WTC11 (cell line): ENCODE measurements around the gene MDH2. TPM values are rescaled to one million over a fixed set of nuclear protein-coding genes. Genes with fewer than 3 reads are reported as not detected.
"Not testable (repeated sequence)": the region's sequence is repeated elsewhere in the genome, so short reads cannot be mapped to it uniquely, and the experiment has no call there.

Source experiments
- ATAC-seq: fragments of 200-7000 bp; cut with Tn5 transposase; 2 replicates; pipeline ENCODE4 v1.10.0; 2021; ENCODE audit warnings: mild to moderate bottlenecking, moderate library complexity
- CTCF ChIA-PET: fragments of 300-600 bp; sonication (Branson Sonifier 250); formaldehyde crosslinking; loops from one replicate; lab custom pipeline; 2021; ENCODE audit warnings: antibody characterized with exemption; lab: Charles Lee
- POLR2A ChIA-PET: fragments of 350-600 bp; sonication (Branson Sonifier 250); formaldehyde crosslinking; loops from one replicate; lab custom pipeline; 2021; ENCODE audit warnings: antibody characterized with exemption; lab: Charles Lee
- DNase-seq: peaks from one replicate; pipeline ENCODE4 v3.0.0; 2021; ENCODE audit warnings: low spot score
- H3K27ac Mint-ChIP-seq: 2 replicates; pipeline ENCODE4 v1.8.0; 2021; ENCODE audit warnings: mixed read lengths
- H3K27me3 Mint-ChIP-seq: 2 replicates; pipeline ENCODE4 v1.8.0; 2021; ENCODE audit warnings: low read depth, mild to moderate bottlenecking, moderate library complexity, mixed read lengths
- H3K36me3 Mint-ChIP-seq: 2 replicates; pipeline ENCODE4 v1.8.0; 2021; ENCODE audit warnings: mixed read lengths
- H3K4me1 Mint-ChIP-seq: 2 replicates; pipeline ENCODE4 v1.8.0; 2022; ENCODE audit warnings: mixed read lengths
- H3K4me3 Mint-ChIP-seq: 2 replicates; pipeline ENCODE4 v1.8.0; 2021; ENCODE audit warnings: mild to moderate bottlenecking, moderate library complexity, mixed read lengths
- H3K9me3 Mint-ChIP-seq: 2 replicates; pipeline ENCODE4 v1.8.0; 2021; ENCODE audit warnings: mixed read lengths
- HMGA2 ChIP-seq: fragments of 250-450 bp; sonication (Bioruptor Pico); IDR thresholded peaks from 2 replicates; pipeline ENCODE4 v1.4.0; 2021; ENCODE audit warnings: mild to moderate bottlenecking, moderate library complexity
- JAZF1 ChIP-seq: fragments of 250-450 bp; sonication (Bioruptor Pico); IDR thresholded peaks from 2 replicates; pipeline ENCODE4 v1.9.0; 2021; ENCODE audit warnings: moderate library complexity, mild to moderate bottlenecking, inconsistent platforms
- NR3C1 ChIP-seq: sonication (generic); formaldehyde crosslinking; conservative IDR thresholded peaks from 2 replicates; pipeline ENCODE4 v1.8.1; 2023; ENCODE audit warnings: low read depth, mild to moderate bottlenecking, missing genetic modification reagents
- PRRX2 ChIP-seq: fragments of 250-450 bp; sonication (Bioruptor Pico); IDR thresholded peaks from 2 replicates; pipeline ENCODE4 v1.8.0; 2021; ENCODE audit warnings: mild to moderate bottlenecking
- SP1 ChIP-seq: sonication (generic); formaldehyde crosslinking; conservative IDR thresholded peaks from 2 replicates; pipeline ENCODE4 v1.8.1; 2022; ENCODE audit warnings: missing genetic modification reagents
- ZNF317 ChIP-seq: sonication (generic); formaldehyde crosslinking; IDR thresholded peaks from 2 replicates; pipeline ENCODE4 v1.8.1; 2023; ENCODE audit warnings: low read depth, mild to moderate bottlenecking, moderate library complexity, missing genetic modification reagents, borderline replicate concordance
- ZNF671 ChIP-seq: fragments of 250-450 bp; sonication (Bioruptor Pico); IDR thresholded peaks from 2 replicates; pipeline ENCODE4 v1.8.0; 2021; ENCODE audit warnings: mild to moderate bottlenecking
- total RNA-seq: library from RNA; stranded (reverse); gene quantifications from 3 replicates; pipeline ENCODE4 v1.2.3, GENCODE V29; 2021
- TF ChIP-seq, protein P1 (sequence below): sonication (generic); formaldehyde crosslinking; IDR thresholded peaks from 2 replicates; pipeline ENCODE4 v1.8.1; 2022; ENCODE audit warnings: mild to moderate bottlenecking, missing genetic modification reagents, moderate library complexity, borderline replicate concordance
- TF ChIP-seq, protein P2 (sequence below): sonication (generic); formaldehyde crosslinking; IDR thresholded peaks from 2 replicates; pipeline ENCODE4 v1.8.0; 2022; ENCODE audit warnings: mild to moderate bottlenecking, missing genetic modification reagents
- TF ChIP-seq, protein P3 (sequence below): sonication (generic); formaldehyde crosslinking; IDR thresholded peaks from 2 replicates; pipeline ENCODE4 v1.8.1; 2022; ENCODE audit warnings: low read depth, mild to moderate bottlenecking, moderate library complexity, missing genetic modification reagents, borderline replicate concordance
- TF ChIP-seq, protein P4 (sequence below): fragments of 250-450 bp; sonication (Bioruptor Pico); IDR thresholded peaks from 2 replicates; pipeline ENCODE4 v1.9.0; 2021; ENCODE audit warnings: mild to moderate bottlenecking
- TF ChIP-seq, protein P5 (sequence below): sonication (generic); formaldehyde crosslinking; IDR thresholded peaks from 2 replicates; pipeline ENCODE4 v1.8.1; 2023; ENCODE audit warnings: mild to moderate bottlenecking, missing genetic modification reagents

Gene MDH2
- total RNA-seq, 1 experiment from 2014 or later, result 333 TPM

DNA sequence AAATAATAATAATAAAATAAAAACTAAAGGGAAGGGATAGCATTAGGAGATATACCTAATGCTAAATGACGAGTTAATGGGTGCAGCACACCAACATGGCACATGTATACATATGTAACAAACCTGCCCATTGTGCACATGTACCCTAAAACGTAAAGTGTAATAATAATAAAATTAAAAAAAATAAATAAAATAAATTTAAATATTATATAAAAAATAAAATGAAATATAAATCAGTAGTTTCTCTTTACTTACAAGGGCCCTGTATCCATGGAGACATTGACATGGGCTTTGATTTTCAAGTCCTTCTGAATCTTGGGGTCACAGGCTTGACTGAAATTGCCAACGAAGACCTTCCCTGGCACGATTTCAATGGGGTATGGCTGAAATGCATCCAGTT, 42.9 kb upstream of the MDH2 start:
- CTCF ChIA-PET, H3K4me3 Mint-ChIP-seq, H3K9me3 Mint-ChIP-seq, H3K4me1 Mint-ChIP-seq, ATAC-seq, H3K36me3 Mint-ChIP-seq, H3K27ac Mint-ChIP-seq, DNase-seq, POLR2A ChIA-PET, H3K27me3 Mint-ChIP-seq: not testable (repeated sequence)
- TF ChIP-seq HMGA2 (CRISPR knock-in tag), result peak; percentile 90

DNA sequence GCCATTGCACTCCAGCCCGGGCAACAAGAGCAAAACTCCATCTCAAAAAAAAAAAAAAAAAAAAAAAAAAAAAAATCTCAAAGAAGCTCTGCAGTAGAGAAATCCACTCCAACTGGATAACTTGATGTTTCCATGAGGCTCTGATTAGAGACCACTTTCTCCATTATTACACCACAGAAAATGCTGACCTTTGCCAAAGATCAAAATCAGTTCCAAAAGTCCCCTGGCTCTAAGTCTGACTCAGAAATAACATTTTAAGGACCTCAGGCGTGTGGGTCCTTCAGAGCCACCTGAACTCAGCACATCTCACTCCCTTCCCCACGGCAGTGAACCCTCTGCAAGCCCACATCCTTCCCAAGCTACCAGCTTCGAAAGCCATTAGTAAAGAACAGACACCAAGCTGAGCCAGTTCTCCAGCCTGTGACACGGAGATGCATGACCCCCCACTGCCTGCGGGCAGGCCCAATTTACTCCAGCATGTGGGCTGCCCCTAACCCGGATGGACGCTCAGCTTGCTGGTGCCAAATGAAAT, 39.7 kb upstream of the MDH2 start:
- H3K27me3 Mint-ChIP-seq, result no peaks in the 10 kb centered on the region
- TF ChIP-seq HMGA2 (CRISPR knock-in tag) (no peak), SP1 (no peak), PRRX2 (no peak), ZNF671 (no peak), NR3C1 (no peak), JAZF1 (CRISPR knock-in tag) (no peak), ZNF317 (CRISPR knock-in tag) (no peak)
- TF ChIP-seq, protein P1, sequence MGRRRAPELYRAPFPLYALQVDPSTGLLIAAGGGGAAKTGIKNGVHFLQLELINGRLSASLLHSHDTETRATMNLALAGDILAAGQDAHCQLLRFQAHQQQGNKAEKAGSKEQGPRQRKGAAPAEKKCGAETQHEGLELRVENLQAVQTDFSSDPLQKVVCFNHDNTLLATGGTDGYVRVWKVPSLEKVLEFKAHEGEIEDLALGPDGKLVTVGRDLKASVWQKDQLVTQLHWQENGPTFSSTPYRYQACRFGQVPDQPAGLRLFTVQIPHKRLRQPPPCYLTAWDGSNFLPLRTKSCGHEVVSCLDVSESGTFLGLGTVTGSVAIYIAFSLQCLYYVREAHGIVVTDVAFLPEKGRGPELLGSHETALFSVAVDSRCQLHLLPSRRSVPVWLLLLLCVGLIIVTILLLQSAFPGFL (CRISPR knock-in tag), result no peak
- TF ChIP-seq, protein P2, sequence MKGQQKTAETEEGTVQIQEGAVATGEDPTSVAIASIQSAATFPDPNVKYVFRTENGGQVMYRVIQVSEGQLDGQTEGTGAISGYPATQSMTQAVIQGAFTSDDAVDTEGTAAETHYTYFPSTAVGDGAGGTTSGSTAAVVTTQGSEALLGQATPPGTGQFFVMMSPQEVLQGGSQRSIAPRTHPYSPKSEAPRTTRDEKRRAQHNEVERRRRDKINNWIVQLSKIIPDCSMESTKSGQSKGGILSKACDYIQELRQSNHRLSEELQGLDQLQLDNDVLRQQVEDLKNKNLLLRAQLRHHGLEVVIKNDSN, result no peak
- TF ChIP-seq, protein P3, sequence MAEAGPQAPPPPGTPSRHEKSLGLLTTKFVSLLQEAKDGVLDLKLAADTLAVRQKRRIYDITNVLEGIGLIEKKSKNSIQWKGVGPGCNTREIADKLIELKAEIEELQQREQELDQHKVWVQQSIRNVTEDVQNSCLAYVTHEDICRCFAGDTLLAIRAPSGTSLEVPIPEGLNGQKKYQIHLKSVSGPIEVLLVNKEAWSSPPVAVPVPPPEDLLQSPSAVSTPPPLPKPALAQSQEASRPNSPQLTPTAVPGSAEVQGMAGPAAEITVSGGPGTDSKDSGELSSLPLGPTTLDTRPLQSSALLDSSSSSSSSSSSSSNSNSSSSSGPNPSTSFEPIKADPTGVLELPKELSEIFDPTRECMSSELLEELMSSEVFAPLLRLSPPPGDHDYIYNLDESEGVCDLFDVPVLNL (CRISPR knock-in tag), result no peak
- TF ChIP-seq, protein P4, sequence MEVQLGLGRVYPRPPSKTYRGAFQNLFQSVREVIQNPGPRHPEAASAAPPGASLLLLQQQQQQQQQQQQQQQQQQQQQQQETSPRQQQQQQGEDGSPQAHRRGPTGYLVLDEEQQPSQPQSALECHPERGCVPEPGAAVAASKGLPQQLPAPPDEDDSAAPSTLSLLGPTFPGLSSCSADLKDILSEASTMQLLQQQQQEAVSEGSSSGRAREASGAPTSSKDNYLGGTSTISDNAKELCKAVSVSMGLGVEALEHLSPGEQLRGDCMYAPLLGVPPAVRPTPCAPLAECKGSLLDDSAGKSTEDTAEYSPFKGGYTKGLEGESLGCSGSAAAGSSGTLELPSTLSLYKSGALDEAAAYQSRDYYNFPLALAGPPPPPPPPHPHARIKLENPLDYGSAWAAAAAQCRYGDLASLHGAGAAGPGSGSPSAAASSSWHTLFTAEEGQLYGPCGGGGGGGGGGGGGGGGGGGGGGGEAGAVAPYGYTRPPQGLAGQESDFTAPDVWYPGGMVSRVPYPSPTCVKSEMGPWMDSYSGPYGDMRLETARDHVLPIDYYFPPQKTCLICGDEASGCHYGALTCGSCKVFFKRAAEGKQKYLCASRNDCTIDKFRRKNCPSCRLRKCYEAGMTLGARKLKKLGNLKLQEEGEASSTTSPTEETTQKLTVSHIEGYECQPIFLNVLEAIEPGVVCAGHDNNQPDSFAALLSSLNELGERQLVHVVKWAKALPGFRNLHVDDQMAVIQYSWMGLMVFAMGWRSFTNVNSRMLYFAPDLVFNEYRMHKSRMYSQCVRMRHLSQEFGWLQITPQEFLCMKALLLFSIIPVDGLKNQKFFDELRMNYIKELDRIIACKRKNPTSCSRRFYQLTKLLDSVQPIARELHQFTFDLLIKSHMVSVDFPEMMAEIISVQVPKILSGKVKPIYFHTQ, result no peak
- TF ChIP-seq, protein P5, sequence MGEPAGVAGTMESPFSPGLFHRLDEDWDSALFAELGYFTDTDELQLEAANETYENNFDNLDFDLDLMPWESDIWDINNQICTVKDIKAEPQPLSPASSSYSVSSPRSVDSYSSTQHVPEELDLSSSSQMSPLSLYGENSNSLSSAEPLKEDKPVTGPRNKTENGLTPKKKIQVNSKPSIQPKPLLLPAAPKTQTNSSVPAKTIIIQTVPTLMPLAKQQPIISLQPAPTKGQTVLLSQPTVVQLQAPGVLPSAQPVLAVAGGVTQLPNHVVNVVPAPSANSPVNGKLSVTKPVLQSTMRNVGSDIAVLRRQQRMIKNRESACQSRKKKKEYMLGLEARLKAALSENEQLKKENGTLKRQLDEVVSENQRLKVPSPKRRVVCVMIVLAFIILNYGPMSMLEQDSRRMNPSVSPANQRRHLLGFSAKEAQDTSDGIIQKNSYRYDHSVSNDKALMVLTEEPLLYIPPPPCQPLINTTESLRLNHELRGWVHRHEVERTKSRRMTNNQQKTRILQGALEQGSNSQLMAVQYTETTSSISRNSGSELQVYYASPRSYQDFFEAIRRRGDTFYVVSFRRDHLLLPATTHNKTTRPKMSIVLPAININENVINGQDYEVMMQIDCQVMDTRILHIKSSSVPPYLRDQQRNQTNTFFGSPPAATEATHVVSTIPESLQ (CRISPR knock-in tag), result no peak
- TF ChIP-seq, all 79 proteins: peak for 0
- Mint-ChIP-seq H3K9me3 (no peaks in the 10 kb centered on the region), H3K27ac (peak overlapping the region; percentile 61), H3K36me3 (peaks cover 5% of the 10 kb centered on the region; the same call in 1 of the 2 replicates), H3K4me3 (no peak overlapping the region), H3K4me1 (0 out of 2 replicates have a peak, but pooled peaks cover 2% of the 10 kb centered on the region)
- POLR2A ChIA-PET, result interaction anchor here (0.6 kb wide), 1 partner anchor 168 kb away, joined by 3 read pairs; no protein-coding TSS in a partner anchor
- no peak for ATAC-seq
- CTCF ChIA-PET, result interaction anchor here (0.7 to 0.8 kb wide), 2 partner anchors 42 to 199 kb away, joined by 3 to 4 read pairs; no protein-coding TSS in a partner anchor
- DNase-seq, result no peak
